Ascending aorta (tissue), 2 donors: ENCODE measurements around the gene RRM1. TPM values are rescaled to one million over a fixed set of nuclear protein-coding genes. Genes with fewer than 3 reads are reported as not detected.
"Not testable (repeated sequence)": the region's sequence is repeated elsewhere in the genome, so short reads cannot be mapped to it uniquely, and the experiment has no call there.

Experiments used
- DNase-seq, 2 donors: peaks; one replicate each; pipeline ENCODE4 v3.0.0-alpha.2; 2019; ENCODE audit warnings: low spot score in 2 of 2
- H3K27ac ChIP-seq, 2 donors: fragments of 200-600 bp; sonication (generic); one replicate each; pipeline ENCODE4 v1.5.1; 2016 to 2017; ENCODE audit warnings: mild to moderate bottlenecking in 1 of 2
- H3K27me3 ChIP-seq: fragments of 200-600 bp; sonication (generic); one replicate; pipeline ENCODE4 v1.5.1; 2017
- H3K36me3 ChIP-seq, 2 donors: fragments of 200-600 bp; sonication (generic); one replicate each; pipeline ENCODE4 v1.5.1; 2016
- H3K4me1 ChIP-seq, 2 donors: fragments of 200-600 bp; sonication (generic); one replicate each; pipeline ENCODE4 v1.5.1; 2016 to 2017; ENCODE audit warnings: mild to moderate bottlenecking in 1 of 2
- H3K4me3 ChIP-seq, 2 donors: fragments of 200-600 bp; sonication (generic); one replicate each; pipeline ENCODE4 v1.5.1; 2016 to 2017; ENCODE audit warnings: mild to moderate bottlenecking in 1 of 2
- H3K9me3 ChIP-seq, 2 donors: fragments of 200-600 bp; sonication (generic); one replicate each; pipeline ENCODE4 v1.5.1; 2016
- intact Hi-C: fragments of 100-400 bp; cut with DNase I; formaldehyde crosslinking; loops from one replicate; pipeline ENCODE4 v1.15.1; 2023
- total RNA-seq: library from RNA; depleted of rRNA; stranded (reverse); fragments of >200 nt; gene quantifications from one replicate; pipeline ENCODE4 v1.1.0, GENCODE V29; 2016
- TF ChIP-seq, protein P1 (sequence below), 3 experiments: fragments of 200-600 bp in 2 of 3; fragments of 450-650 bp in 1 of 3; sonication (generic) in 2 of 3; IDR thresholded peaks; one replicate each; pipeline ENCODE4 v1.5.1; 2016 to 2019; ENCODE audit warnings: antibody characterized with exemption in 3 of 3, mild to moderate bottlenecking in 1 of 3, moderate library complexity in 1 of 3

Gene RRM1
- total RNA-seq, 1 donor from 2014 or later = 114 TPM

GRCh38 chr11:4161305-4161704, 66.7 kb downstream of the RRM1 start:
- intact Hi-C loops = no loop called here
- no peak overlapping the region for H3K27ac ChIP-seq
- no peaks in the 10 kb centered on the region for H3K9me3 ChIP-seq
- no peaks in the 10 kb centered on the region for H3K27me3 ChIP-seq
- H3K36me3 ChIP-seq = no peaks in the 10 kb centered on the region
- no peak overlapping the region for H3K4me3 ChIP-seq
- no peaks in the 10 kb centered on the region for H3K4me1 ChIP-seq
- TF ChIP-seq, protein P1, sequence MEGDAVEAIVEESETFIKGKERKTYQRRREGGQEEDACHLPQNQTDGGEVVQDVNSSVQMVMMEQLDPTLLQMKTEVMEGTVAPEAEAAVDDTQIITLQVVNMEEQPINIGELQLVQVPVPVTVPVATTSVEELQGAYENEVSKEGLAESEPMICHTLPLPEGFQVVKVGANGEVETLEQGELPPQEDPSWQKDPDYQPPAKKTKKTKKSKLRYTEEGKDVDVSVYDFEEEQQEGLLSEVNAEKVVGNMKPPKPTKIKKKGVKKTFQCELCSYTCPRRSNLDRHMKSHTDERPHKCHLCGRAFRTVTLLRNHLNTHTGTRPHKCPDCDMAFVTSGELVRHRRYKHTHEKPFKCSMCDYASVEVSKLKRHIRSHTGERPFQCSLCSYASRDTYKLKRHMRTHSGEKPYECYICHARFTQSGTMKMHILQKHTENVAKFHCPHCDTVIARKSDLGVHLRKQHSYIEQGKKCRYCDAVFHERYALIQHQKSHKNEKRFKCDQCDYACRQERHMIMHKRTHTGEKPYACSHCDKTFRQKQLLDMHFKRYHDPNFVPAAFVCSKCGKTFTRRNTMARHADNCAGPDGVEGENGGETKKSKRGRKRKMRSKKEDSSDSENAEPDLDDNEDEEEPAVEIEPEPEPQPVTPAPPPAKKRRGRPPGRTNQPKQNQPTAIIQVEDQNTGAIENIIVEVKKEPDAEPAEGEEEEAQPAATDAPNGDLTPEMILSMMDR (IDR thresholded peaks at IDR 0.05) = no peak
- no peak for DNase-seq

- Histone ChIP-seq H3K9me3 (no peaks in the 10 kb centered on the region), H3K27me3 (no peaks in the 10 kb centered on the region), H3K4me3 (no peak overlapping the region), H3K27ac (no peak overlapping the region), H3K36me3 (no peaks in the 10 kb centered on the region), H3K4me1 (no peaks in the 10 kb centered on the region)
- DNase-seq = no peak
- TF ChIP-seq, protein P1 (IDR thresholded peaks at IDR 0.05) = no peak
- intact Hi-C loops = no loop called here
Observed at GRCh38 chr11:4164884-4165590, 70.4 kb downstream of the RRM1 start.

- Histone ChIP-seq H3K27ac (no peak overlapping the region), H3K36me3 (no peaks in the 10 kb centered on the region), H3K9me3 (no peaks in the 10 kb centered on the region), H3K4me1 (no peaks in the 10 kb centered on the region), H3K27me3 (no peaks in the 10 kb centered on the region), H3K4me3 (no peak overlapping the region)
- TF ChIP-seq, protein P1 (IDR thresholded peaks at IDR 0.05) = no peak
- no peak for DNase-seq
- intact Hi-C loops = no loop called here
Observed at GRCh38 chr11:4167292-4167691, 72.7 kb downstream of the RRM1 start.

DNA sequence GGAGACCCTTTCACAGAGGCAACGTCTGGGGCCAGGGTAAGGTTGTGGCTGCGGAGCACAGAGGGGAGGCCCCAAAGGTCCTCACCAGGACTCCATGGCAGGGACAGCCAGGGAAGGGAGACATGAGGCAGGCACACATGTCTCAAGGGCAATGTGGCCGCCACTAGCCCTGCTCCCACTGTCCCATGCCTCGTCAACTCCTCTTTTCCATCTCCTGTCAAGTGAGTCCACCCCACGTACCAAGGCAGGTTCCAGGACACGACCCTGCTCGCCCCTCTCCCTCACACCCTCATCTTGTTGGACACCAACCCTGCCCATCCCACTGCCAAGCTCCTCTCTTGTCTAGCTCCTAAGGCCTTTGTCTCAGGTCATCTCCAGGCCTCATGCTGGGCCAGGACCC, 73.2 kb downstream of the RRM1 start:
- no peak overlapping the region for H3K27ac ChIP-seq
- TF ChIP-seq, protein P1 (IDR thresholded peaks at IDR 0.05) = no peak
- H3K9me3 ChIP-seq = no peaks in the 10 kb centered on the region
- H3K4me3 ChIP-seq = no peak overlapping the region
- intact Hi-C loops = no loop called here
- DNase-seq = no peak
- H3K36me3 ChIP-seq = no peaks in the 10 kb centered on the region
- no peaks in the 10 kb centered on the region for H3K27me3 ChIP-seq
- H3K4me1 ChIP-seq = no peaks in the 10 kb centered on the region

DNA sequence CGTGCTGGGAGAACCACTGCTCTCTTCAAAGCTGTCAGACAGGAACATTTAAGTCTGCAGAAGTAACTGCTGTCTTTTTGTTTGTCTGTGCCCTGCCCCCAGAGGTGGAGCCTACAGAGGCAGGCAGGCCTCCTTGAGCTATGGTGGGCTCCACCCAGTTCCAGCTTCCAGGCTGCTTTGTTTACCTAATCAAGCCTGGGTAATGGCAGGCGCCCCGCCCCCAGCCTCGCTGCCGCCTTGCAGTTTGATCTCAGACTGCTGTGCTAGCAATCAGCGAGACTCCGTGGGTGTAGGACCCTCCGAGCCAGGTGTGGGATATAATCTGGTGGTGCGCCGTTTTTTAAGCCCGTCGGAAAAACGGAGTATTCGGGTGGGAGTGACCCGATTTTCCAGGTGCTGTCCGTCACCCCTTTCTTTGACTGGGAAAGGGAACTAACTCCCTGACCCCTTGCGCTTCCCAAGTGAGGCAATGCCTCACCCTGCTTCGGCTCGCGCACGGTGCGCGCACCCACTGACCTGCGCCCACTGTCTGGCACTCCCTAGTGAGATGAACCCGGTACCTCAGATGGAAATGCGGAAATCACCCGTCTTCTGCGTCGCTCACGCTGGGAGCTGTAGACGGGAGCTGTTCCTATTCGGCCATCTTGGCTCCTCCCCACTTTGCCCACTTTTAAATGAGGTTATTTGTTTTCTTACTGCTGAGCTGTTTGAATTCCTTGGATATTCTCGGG, 81.2 kb downstream of the RRM1 start:
- H3K4me1 ChIP-seq, H3K9me3 ChIP-seq, H3K36me3 ChIP-seq, DNase-seq, H3K27me3 ChIP-seq, intact Hi-C loops, H3K27ac ChIP-seq, H3K4me3 ChIP-seq: not testable (repeated sequence)
